HG02763 (cell line): ENCODE measurements around the gene CCDC71.

Experiments
- ATAC-seq: cut with Tn5 transposase; IDR thresholded peaks from one replicate; pipeline ENCODE4 v1.9.1; 2021; ENCODE audit warnings: mild to moderate bottlenecking, moderate library complexity; ENCODE audit not compliant: unreplicated experiment

The CCDC71 gene

GRCh38 chr3:49165771-49166751 is at the start of gene CCDC71:
CCDC71 (minus strand) TSS chr3:49166331; CDS start chr3:49164208, 2,123 bp downstream.
- peak; percentile 47 for ATAC-seq

GRCh38 chr3:49213998-49214397 is 47.9 kb upstream of the CCDC71 start:
- ATAC-seq, result no peak

GRCh38 chr3:49213541-49213943 is 47.4 kb upstream of the CCDC71 start:
- no peak for ATAC-seq

GRCh38 chr3:49199900-49200281 is 33.8 kb upstream of the CCDC71 start:
- no peak for ATAC-seq

DNA sequence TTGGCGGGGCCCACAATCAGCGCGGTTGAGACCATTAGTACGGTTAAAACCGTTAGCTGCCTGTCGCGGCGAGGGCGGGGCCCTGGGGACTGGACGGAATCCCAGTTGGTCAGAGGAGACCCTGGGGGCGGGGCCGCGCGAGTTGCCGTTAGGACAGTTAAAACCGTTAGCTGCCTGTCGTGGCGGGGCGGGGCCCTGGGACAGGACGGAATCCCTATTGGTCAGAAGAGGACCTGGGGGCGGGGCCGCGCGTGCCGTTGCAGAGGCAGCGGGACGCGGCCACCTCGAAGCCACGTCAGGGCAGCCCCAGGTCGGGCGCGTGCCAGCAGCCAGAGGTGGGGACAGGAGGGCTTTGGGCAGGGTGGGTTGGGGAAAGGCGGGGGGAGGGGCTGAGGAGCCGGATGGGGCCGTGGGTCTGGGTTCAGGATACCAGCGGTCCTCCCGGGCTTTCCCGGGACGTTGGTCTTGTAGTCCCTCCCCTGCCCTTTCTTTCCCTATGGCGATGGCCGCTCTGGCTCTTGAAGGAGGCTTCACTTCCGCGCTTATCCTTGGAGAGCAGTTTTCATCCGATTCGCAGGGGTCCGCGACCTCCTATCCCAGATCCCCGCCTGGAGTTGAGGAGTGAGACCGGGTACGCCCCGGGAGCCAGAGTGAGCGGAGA is 33.2 kb upstream of the CCDC71 start:
- no peak for ATAC-seq

DNA sequence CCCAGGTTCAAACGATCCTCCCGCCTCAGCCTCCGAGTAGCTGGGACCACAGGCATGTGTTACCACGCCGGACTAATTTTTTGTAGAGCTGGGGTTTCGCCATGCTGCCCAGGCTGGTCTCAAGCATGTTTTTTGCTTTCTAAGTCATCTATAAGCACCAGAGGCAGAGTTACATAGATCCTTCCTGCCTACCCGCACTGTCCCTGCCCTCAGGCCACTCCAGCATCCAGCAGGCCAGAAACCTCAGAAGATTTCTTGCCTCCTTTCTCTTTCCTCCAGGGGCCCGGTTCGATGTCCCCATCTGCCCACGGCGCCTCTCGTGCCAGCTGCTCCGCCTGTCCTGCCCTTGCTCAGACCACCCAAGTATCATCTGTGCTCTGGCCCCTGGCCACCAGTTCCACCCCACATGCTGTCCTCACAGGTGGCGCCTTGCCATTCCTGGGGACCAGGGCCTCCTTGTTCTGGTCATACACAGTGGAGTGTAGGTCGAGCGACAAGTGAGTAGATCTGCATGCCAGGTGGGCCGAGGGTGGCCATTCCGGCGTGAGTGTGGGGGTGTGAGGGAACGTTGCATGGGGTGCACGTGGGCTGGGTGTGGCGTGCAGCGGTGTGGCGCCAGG is 32.6 kb upstream of the CCDC71 start:
- no peak for ATAC-seq

- no peak for ATAC-seq
These were observed 32.0 kb upstream of the CCDC71 start for GRCh38 chr3:49198161-49198560.

DNA sequence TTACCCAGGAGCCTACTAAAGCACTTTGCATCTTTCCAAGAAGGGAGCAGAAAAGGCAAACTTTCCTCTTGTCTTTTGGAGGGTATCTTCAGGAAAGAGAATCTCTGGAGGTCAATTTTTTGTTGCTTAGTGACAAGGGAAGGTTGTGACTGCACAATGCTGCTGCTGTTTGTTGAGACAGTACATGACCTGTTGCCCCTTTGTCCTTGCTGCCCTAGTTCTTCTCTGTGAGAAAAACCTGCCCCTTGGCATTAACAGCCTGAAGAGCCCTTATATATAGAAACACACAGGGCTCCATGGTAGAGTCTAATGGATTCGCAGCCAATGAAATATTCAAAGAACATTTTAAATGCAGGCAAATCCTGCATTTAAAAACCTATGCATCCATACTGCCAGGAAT is 25.6 kb upstream of the CCDC71 start:
- no peak for ATAC-seq

DNA sequence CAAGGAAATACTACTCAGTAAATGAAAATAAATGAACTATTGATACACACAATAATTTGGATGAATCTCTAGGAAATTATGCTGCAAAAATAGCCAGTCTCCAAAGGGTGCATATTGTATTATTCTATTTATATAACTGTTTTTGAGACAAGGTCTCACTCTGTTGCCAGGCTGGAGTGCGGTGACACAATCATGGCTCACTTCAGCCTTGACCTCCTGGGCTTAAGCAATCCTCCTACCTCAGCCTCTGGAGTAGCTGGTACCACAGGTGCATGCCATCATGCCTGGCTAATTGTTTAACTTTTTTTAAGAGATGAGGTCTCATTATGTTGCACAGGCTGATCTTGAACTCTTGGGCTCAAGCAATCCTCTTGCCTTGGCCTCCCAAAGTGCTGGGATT is 17.7 kb upstream of the CCDC71 start:
- no peak for ATAC-seq

GRCh38 chr3:49182682-49183081 is 16.6 kb upstream of the CCDC71 start:
- no peak for ATAC-seq

GRCh38 chr3:49181351-49181750 is 15.2 kb upstream of the CCDC71 start:
- ATAC-seq, result no peak

- ATAC-seq, result no peak
These were observed 14.0 kb upstream of the CCDC71 start for GRCh38 chr3:49180116-49180515.

DNA sequence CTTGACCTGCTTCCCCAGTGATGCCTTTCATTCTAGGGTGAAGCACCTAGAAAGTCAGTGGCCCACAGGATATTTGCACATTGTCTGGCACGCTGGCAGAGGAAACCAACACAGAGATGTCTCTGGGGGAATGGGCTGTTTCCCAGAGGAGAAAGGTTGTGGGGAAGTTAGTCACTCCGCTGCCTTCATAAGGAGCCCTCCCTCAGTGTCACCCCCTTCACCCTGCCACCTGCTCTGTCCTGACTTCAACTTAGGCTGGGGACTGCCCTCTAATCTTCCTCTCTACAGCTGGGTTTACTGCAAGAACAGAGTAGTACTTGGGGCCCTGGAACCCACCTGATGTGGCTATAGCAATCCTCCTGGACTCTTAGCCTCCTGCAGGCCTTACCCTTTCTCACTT is 10.9 kb upstream of the CCDC71 start:
- no peak for ATAC-seq

DNA sequence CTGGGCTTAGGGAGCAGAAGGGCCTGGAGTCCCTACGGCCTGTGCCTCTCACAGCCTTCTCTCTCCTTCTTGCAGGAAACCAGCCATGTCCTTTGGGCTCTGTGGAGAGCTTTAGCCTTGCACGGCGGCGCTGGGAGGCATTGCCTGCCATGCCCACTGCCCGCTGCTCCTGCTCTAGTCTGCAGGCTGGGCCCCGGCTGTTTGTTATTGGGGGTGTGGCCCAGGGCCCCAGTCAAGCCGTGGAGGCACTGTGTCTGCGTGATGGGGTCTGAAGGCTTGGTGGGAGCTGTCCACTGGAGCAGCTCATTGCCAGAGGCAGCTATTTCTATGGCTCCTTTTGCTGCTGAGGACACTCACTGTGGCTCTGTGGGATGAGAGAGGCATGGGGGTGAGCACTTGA is 9.4 kb upstream of the CCDC71 start:
- ATAC-seq, result no peak

- no peak for ATAC-seq
These were observed 8.4 kb upstream of the CCDC71 start for GRCh38 chr3:49174397-49174985.

- no peak for ATAC-seq
These were observed 7.7 kb upstream of the CCDC71 start for GRCh38 chr3:49173792-49174170.

- ATAC-seq, result no peak
These were observed 7.1 kb upstream of the CCDC71 start for GRCh38 chr3:49173116-49173791.

DNA sequence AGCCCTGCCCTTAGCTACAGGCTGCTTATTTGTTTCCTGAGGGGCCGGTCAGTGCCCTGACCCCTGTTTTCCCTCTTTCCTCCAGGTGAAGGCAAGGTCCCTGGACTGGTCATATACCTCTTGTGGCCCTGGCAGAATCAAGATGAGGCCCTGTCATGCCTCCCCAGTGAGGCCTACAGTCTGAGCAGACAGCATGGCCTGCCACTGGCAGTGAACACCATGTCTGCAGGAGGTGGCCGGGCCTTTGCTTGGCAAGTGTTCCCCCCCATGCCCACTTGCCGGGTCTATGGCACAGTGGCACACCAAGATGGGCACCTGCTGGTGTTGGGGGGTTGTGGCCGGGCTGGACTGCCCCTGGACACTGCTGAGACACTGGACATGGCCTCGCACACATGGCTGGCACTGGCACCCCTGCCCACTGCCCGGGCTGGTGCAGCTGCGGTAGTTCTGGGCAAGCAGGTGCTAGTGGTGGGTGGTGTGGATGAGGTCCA is 6.5 kb upstream of the CCDC71 start:
- no peak for ATAC-seq

DNA sequence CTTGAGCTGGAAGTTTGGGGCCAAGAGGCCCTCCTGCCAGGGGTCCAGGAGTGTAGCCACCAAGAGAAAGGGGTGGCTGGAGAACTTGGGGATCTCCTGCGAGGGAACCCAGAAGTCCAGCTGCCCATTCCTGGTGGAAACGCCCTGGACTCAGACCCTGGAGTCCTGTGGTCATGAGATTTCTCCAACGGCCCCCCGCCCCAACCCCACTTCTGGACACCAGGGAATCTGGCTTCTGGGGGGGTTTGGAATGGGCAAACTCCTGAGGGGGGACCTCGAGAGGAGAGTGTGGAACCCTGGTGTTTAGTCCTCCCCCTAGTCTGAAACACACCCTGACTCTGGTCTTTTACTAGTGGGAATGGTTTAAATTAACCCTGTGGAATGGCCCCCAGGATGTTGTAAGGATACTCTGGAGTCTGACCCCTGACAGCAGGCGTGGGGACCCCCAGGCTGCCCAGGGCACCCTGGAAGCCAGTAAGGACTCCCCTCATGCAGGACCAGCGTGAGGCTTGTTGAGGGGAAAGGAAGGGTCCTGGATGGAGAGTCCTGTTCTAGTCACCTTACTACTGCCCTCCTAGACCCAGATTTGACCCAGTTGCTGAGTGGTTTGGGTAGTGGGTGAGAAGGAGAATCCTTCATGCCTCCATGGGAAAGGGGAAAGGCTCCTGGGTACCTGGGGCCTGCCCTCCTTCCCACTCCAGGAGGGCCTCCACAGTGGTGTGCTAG is 5.8 kb upstream of the CCDC71 start:
- no peak for ATAC-seq
